Activated CD4-positive, alpha-beta T cell treated with anti-CD3 and anti-CD28 coated beads, Interleukin-2, Interleukin-4, amounts not matched to agents 100 ng/mL and 50 ng/mL, durations not matched to agents 16 hours and 8 hours (primary cell): ENCODE results near the gene CFD.

Experiments used
- DNase-seq: peaks from one replicate; pipeline ENCODE4 v3.0.0-alpha.2; 2020; ENCODE audit warnings: low spot score

The CFD gene

DNA sequence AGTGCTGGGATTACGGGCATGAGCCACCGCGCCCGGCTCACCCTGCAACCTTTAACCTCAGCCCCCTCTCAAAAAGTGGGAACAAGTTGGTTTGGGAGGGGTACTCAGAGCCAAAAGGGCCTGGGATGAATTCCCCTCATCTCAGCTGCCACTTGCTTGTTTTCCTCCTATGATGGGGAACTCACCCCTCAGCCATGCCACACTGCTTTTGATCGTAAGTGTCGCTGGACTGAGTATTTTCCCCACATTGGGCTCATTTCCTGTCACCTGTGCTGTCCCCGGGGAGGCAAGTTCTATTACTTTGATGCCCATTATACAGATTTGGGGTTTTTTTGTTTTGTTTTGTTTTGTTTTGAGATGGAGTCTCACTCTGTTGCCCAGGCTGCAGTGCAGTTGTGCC lies 47.0 kb downstream of the CFD start:
- DNase-seq = no peak

GRCh38 chr19:907183-907853 lies 47.9 kb downstream of the CFD start:
- no peak for DNase-seq

DNA sequence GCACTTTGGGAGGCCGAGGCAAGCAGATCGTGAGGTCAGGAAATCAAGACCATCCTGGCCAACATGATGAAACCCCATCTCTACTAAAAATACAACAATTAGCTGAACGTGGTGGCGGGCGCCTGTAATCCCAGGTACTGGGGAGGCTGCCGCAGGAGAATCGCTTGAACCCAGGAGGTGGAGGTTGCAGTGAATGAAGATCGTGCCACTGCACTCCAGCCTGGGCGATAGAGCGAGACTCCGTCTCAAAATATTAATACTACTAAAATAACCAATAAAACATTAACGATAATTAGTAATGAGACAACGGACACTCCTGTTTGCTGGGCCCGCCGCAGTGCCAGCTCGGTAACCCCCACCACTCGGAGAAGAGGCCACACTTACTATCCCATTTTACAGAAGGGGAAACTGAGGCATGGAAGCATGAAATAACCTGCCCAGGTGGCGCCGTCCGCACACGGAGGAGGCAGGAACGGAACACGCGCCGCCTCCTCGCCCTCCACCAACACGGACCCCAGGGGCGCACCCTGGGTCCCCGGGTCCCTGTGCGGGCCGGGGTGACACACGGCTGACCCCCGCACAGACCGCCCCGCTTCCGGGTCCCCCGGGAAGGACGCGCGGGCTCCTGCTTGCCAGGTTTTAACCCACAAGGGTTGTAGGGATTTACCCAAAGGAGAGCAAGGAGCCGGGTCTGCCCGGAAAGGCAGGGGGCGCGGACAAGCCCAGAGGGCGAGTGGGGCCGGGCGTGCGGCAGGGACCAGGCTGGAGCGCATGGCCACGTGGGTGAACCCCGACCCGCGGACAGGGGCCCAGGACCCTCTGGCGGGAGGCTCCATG lies 52.0 kb downstream of the CFD start:
- DNase-seq = no peak

GRCh38 chr19:912181-913079 lies 53.0 kb downstream of the CFD start:
- DNase-seq = no peak
